Glomerular visceral epithelial cell (primary cell): ENCODE results near the gene CRB2.

Source experiments
- DNase-seq: peaks from one replicate; pipeline ENCODE4 v3.0.0-alpha.2; 2016; ENCODE audit errors: extremely low spot score

CRB2 gene

DNA sequence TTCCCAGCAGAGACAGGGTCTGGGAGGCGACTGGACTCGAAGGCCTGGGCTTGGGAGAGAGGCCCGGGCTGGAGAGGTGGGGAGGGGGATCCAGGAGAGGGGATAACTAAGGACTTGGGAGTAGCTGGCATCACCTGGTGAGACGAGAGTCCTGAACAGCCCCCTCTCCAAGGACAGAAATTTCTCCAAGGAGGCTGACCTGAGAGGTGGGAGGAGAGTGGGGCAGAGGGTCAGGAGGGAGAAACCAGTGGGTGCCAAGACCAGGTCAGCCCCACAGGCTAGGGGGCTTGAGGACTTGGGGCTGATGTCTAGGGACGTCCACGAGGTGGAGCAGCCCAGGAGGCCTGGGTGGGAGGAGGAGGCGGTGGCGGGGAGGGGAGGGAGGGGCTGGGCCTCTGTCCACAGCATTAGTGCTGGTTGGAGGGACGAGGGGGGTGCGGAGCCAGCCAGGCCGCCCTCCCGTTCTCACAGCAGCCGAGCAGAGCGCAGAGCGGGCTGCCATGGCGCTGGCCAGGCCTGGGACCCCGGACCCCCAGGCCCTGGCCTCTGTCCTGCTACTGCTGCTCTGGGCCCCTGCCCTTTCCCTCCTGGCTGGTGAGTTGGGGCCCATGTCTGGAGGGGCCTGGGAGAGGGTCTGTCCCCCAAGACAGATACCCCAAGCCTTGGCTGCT lies at the start of gene CRB2:
TSS of gene CRB2 (plus strand) at position 437 of the 671 bp plus-strand sequence. CDS start at position 501, 64 bp downstream.
- no peak for DNase-seq

DNA sequence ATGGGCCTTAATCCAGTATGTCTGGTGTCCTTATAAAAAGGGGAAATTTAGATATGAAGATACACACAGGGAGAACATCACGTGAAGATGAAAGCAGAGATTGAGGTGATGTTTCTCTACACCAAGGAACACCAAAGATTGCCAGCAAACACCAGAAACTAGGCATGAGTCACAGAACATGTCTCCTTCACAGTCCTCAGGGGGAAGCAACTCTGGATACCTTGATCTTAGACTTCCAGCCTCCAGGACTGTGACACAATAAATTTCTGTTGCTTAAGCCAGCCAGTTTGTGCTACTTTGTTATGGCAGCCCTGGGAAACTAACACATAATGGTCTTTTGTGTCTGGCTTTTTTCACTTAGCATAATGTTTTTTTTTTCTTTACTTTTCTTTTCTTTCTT lies 46.4 kb upstream of the CRB2 start:
- DNase-seq: no peak

DNA sequence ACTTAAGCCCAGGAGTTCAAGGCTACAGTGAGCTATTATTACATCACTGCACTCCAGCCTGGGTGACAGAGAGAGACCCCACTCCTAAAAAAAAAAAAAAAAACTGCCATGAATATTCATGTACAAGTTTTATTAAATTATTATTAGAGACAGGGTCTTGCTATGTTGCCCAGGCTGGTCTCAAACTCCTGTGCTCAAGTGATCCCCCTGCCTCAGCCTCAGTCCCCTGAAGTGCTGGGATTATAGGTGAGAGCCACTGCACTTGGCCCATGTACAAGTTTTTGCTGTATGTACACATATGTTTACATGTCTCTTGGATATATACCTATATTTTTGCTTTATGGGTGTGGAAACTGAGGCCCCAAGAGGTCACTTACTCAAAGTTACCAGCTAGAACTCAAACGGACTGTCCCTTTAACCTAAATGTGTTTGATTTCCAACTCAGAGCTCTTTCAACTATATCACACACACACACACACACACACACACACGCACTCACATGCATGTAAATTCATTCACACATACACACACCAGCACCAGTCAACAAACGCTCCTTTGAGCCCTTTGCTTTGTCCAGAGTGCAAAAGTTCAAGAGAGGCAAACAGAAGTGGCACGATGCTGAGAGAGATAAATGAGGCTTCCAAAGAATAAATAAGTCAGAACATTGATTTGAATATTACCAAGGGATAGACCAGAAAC lies 45.3 kb upstream of the CRB2 start:
- DNase-seq: no peak

DNA sequence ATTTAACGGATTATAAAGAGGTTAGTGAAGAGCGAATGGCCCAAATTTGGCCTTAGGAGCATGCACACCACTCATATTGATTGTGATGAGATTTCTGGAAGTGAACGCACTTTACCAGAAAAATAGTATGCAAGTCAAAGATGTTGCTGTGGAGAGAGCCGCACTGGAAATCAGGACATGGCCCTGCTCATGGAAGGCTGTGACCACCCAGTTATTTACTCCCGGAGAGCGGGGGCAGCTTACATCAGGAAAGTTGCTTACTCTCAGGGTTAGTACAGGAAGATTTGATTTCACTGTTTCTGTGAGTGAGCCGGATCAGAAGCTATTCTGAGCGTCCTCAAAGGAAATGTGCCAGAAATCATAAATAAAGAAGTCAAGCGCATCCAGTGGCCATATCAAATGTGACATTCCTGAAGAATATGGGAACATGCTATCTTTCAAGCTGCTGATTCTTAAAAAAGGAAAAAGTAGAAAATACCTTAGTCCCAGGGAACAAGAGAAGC lies 44.7 kb upstream of the CRB2 start:
- no peak for DNase-seq

DNA sequence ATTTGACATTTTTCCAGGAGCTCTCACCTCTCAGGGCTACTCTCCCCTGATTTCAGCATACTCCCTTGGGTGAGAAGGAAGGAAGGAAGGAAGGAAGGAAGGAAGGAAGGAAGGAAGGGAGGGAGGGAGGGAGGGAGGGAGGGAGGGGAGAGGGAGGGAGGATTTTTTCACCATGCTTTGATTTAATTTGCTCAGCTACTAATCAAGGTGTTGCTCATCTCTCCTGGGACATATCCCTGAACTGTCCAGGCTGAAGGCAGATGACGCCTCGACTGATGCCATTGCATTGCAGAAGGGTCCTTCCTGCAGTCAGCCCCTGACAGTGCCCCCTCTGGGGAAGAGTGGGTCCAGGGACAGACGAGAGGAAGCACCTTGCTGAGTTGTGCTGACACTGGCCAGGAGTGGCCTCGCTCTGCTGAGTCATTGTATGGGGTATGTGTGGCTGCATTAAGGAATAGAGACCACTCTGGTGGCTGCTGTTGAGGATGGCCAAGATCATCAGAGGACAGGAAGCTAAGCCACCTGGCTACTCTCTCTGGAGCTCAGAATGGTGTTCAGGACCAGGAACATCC lies 43.6 kb upstream of the CRB2 start:
- no peak for DNase-seq

DNA sequence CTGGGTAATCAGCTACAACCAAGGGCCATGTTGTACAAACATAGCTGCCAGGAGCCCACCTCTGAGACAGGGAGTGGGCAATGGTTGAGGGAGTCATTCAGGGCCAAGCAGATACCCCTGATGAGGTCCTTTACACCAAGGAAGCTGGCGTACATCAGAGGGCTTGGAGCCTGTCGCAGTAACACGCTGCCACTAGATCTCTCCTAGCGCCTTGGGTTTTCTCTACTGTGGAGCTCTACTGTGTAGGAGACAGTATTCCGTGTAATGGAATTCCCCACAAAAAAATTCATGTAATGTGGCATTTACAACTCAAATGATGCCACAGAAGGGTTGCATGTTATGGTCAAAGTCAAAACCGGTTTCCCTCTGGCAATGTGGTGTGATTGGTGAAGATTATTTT lies 41.4 kb upstream of the CRB2 start:
- DNase-seq: no peak

DNA sequence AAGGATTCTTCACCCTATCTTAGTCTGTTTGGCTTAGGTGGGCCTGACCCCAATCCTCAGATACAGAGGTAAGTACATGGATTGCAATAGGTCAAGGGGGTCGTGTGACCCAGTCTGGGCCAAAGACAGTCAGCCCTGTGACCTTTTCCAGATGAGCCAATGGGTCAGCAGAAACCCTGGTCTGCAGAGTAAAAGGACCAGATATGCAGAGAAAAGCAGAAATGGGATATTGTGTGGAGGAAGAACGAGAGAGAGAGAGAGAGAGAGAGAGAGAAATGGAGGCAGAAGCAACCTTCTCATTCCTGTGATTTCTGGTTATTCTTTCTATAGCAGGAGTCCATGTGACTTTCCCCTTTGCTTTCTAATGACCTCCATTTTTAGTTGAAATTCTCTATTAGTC lies 40.4 kb upstream of the CRB2 start:
- DNase-seq: no peak

DNA sequence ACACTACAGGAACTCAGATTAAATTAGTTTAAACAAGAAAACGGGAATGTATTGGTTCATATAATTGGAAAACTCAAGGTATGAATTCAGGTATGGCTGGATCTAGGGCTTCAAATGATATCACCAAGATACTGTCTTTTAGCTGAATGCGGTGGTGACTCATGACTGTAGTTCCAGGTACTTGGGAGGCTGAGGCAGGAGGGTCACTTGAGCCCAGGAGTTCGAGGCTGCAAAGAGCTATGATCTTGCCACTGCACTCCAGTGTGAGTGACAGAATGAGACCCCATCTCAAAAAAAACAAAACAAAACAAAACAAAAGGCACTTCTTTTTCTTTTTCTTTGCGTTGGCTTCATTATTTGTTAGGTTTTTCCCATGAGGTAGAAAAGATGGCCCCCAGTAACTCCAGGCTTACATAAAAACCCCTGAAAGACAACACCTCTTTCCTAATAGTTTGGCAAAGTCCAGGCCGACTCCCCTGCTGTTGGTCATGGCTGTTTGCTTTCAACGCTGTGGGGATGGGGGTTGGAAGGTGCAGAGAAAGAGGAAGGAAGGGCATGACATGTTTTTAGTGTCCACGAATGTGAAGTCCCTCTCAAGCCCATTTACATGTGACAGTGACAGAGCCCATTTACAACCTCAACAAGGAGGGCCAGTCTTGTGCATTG lies 39.8 kb upstream of the CRB2 start:
- no peak for DNase-seq

DNA sequence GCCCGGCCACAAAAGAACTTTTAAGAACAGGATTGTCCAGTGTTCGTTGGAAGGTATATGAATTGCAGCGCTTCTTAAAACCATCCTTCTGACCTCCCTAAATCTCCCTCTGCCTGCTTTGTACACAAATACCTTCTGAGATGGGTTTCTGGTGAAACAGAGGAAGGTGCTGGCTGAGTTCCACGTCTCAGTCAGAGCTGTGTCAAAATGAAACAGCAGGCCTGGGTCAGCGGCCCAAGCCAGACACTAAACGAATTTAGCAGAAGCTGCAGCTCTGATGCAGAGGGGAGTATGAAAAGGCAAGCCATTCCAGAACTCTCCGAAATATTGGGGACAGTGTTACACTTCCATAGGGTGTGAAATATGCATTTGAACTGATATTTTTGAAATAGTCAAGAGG lies 37.8 kb upstream of the CRB2 start:
- DNase-seq: no peak

DNA sequence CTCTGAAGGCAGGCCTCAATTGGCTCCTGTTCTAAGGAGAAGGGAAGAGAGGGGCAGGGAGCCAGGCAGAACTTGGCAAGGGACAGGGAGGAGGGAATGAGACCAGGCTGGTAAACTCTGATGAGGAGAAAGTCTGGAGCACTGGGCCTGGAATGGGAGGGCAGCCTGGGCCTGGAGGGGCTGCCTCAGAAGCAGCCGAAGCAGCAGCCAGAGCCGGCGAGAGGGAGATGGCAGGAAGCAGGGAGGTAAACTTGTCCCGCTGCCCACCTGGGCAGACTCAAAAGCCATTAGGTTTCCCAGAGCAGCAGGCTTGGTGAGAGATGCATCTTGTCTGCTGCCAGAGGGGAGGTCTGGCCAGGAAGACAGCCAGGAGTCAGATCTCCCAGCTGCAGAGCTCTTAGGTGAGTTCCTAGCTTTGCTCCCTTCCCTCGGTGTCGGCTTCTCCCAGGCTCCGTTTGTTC lies 37.0 kb upstream of the CRB2 start:
- DNase-seq: no peak

DNA sequence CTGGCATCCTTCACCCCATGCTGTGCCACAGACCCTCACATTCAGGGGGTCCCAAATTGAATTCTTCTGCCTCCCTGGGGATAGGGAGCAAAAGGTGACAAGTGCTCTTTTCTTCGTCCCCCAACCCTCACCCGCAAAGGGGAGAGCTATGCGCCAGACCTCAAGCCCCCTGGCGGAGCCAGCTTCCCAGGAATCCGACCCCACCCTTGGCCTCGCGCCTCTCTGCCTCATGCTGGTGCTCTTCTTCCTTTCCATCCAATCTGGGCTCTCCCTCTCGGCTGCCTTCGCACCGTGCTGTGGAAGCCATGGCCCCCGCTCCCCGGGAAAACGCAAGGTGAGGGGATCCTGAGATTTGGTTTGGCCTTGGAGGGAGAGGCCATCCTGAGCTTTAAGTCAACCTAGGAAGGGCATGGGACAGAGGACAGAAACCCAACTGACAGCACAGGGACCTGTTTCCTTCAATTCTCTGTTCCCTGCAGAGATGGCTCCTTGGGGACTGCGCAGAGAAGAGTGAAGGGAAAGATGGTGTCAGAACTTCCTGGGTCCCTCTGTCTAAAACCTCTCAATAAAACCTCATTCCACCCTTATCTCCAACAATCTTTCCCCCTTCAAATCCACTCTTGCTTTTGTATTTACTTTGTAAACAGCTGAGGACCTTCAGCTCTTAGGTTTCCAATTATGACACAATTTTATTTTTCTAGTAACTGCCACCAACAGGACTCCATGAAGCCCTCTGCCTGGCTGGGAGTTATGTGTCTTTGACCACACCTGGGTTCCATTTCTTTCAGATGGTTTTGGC lies 36.3 kb upstream of the CRB2 start:
- no peak for DNase-seq

DNA sequence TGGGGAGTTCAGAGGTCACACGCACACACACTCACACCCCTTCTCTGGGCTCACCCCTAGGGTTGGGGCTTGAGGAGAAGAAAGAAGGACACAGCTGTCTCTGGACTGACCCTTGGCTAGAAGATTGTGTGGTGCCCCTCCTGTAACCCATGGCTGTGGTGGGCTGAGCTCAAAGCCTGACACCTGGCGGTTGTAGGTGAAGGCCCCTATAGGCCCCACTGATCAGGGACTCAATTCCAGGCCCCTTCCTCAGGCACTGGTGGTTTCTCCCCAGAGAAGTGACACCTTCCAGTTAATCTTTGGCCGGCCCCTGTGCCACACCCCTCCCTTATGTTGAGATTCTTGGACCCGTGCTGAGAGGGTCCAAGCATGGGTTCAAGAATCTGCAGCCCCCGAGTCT lies 35.2 kb upstream of the CRB2 start:
- DNase-seq: no peak

DNA sequence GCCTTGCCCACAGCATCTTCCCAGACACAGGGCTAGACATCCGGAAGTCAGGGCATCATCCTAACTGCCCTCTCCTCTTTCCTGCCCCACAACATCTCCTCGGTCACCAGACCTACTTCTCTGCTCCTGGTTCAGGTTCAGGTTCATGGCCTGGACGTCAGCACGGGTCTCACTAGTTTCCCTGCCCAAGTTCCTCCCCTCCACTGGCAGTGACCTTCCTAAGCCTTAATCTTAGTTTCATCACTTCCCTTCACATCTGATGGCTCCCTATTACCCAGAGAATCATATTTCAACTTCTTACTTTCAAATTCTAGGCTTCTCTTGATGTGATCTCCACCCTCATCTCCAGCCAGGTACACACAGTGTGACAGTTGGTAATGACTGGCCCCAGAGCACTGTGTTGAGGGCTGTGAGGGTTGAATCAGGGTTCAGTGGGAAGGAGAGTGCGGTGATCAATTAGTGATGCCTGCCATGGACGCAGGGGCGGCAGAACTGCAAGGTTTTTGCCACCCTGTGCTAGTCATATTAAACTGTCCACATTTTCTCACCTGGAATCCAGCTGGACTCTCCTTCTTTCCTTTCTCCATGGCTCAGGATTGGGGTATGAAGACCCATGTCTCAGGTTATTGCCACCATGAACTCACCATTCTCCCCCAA lies 34.3 kb upstream of the CRB2 start:
- DNase-seq: no peak

DNA sequence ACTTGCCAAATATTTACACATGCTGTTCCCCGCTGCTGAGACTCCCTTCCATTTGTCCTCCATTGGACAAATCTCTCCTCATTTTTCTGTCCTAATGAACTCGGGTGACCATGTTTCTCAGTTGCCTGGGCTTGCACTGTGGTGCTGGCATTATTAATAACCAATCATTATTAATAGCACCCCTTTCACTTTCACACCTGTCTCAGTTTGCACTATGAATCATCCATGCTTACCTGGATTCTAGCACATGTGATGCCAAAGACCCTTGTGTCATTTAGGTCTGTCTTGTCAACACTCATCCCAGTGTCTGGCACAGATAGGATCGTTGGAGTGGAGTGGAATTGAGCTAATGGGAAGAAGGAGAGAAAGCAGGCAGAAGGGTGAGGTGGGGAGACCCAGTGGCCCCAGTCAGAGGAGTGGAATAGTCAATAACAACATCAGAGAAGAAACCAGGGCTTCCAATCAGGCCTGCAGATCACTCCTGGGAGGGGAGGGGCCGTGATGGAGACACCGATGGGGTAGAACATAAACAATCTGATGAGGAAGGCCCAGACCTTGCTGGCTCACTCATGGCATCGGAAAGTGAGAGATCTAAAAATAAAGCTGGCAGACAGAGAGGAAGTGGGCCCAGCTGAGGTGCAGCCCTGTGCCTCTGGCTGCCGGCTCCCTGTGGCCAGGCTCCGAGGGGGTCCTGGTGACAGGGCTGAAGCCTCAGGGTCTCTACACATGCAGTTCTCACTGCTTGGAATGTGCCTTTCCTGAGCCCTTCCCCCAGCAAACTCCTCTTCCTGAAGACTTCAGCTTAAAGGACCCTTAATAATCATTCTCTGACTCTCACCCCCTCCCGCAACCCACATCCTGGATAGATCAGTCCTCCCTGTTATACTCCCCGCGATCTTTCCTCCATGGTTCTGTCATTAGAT lies 33.5 kb upstream of the CRB2 start:
- no peak for DNase-seq

DNA sequence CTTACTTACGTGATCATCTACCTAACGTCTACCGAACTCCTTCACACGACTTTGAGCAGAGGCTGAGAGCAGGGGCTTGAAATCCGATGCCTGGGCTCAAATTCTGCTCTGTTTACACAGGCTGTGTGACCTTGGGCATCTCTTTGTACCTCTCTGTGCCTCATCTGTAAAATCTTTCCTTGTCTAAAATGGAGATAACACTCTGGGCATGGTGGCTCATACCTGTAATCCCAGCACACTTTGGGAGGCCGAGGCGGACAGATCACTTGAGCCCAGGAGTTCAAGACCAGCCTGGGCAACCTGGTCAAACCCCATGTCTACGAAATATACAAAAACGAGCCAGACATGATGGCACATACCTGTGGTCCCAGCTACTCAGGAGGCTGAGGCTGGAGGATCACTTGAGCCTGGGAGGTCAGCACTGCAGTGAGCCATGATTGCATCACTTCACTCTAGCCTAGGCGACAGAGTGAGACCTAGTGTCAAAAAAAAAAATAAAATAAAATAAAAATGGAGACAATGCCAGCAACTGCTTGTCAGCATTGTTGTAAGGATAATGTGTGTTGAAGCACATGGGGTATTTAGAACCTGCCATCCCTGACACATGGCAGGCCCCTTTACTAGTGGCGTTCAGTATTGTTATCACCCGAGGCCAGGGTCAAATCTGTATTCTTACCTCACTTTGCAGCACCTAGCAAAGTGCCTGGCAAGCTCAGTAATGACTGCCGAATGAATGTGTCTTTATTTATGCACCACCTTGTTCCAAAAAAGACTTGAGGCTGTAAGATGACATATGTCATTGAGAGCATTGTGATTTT lies 32.6 kb upstream of the CRB2 start:
- no peak for DNase-seq

DNA sequence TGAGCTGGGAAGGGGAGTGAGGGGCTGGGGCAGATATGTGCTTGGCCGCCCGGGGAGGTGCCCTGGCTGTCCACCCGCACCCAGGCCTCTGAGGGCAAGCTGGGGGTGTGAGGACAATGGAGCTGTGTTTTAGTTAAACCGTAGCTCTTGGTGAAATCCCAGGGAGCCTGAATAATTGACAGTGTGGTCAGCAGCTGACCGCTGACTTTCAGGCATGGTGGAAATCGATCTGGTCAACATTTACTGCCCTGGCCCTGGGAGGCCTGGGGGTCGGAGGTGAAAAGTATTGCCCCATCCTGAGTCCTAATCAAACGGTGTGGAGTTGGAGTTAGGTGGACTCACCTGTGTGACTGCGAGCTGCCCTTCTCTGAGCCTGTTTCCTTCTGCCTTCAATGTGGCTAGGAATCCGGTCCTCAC lies 31.2 kb upstream of the CRB2 start:
- no peak for DNase-seq

DNA sequence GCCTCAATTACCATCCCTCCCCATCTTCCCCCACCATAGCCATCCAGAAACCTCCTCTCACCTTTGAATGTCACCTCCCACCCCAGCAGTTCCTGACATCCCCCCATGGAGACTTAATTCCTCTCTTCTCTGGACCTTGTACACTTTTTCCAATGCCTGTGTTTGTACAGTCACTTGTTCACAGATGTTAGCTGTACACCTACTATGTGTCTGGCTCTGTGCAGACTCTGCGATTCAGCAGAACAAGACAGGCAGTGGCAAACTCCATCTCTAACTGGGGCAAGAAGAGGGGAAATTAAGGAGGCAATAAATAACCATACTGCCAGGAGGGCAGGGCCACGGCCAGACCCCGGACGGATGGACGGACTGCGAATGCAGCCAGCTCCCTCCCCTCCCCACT lies 29.8 kb upstream of the CRB2 start:
- no peak for DNase-seq

DNA sequence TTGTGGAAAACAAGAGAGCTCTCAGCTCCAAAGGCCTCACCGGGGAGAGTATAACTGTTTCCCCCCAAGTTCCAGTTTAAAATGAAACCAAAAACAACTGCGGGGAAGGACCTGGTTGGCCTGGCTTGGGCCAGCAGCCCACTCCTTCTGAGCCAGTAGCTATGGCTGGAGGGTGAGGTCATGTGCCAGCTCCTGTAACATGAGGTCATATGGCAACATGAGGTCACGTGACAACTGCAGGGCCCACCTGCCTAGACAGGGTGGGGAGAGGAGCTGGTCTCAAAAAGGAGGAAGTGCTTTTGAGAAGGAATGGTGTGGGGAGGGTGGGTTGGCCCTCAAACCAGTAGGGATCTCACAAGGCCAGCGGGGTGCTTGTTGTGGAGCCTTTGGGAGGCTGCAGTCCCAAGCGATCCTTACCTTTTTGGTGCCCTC lies 29.3 kb upstream of the CRB2 start:
- no peak for DNase-seq

DNA sequence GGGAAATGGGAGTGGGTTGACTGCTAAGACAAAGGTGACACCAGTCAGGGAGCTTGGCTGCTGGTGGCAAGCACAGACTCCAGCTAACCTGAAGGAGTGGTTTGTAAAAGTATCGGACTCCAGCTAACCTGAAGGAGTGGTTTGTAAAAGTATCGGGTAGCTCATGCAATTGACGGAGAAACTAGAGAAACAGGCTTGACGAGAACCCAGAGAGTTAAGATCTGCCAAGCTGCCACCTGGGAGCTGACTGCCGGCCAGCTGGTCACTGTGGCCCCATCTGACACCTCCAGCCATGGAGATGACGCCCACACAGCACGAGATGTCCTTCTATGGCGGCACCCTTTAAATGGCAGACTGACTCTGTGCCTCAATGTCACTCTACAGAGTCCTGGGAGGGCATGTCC lies 28.3 kb upstream of the CRB2 start:
- DNase-seq: no peak
